Measurements from ENCODE around the gene FERMT2.
A peak's percentile ranks its signal among the peaks of the same experiment; 100 is the strongest.
"Not testable (repeated sequence)": the region's sequence is repeated elsewhere in the genome, so short reads cannot be mapped to it uniquely, and the experiment has no call there.

Gene FERMT2

GRCh38 chr14:52901357-52901980 lies 49.4 kb downstream of the FERMT2 start:
- no peak for DNase-seq (ENCODE audit: low read depth)

- DNase-seq (ENCODE audit: low read depth) = no peak
These were observed 50.1 kb downstream of the FERMT2 start for GRCh38 chr14:52900731-52901130.

- DNase-seq (ENCODE audit: low read depth) = peak; percentile 42
These were observed 52.4 kb downstream of the FERMT2 start for GRCh38 chr14:52898496-52898895.

- DNase-seq (ENCODE audit: low read depth) = peak; percentile 64
These were observed 55.9 kb downstream of the FERMT2 start for GRCh38 chr14:52895000-52895399.

- no peak for DNase-seq (ENCODE audit: low read depth)
These were observed 59.0 kb downstream of the FERMT2 start for GRCh38 chr14:52891800-52892199.

- no peak for DNase-seq (ENCODE audit: low read depth)
These were observed 61.7 kb downstream of the FERMT2 start for GRCh38 chr14:52888839-52889838.

- DNase-seq (ENCODE audit: low read depth) = no peak
These were observed 62.7 kb downstream of the FERMT2 start for GRCh38 chr14:52888159-52888558.

GRCh38 chr14:52885230-52885629 lies 65.6 kb downstream of the FERMT2 start:
- peak; percentile 81 for DNase-seq (ENCODE audit: low read depth)

- DNase-seq (ENCODE audit: low read depth) = no peak
These were observed 67.2 kb downstream of the FERMT2 start for GRCh38 chr14:52883658-52884057.

GRCh38 chr14:52882824-52883223 lies 68.0 kb downstream of the FERMT2 start:
- DNase-seq (ENCODE audit: low read depth) = no peak

GRCh38 chr14:52879958-52880357 lies 70.9 kb downstream of the FERMT2 start:
- DNase-seq (ENCODE audit: low read depth) = peak; percentile 56

- no peak for DNase-seq (ENCODE audit: low read depth)
These were observed 71.9 kb downstream of the FERMT2 start for GRCh38 chr14:52878946-52879345.

GRCh38 chr14:52878469-52878868 lies 72.4 kb downstream of the FERMT2 start:
- DNase-seq (ENCODE audit: low read depth) = no peak

GRCh38 chr14:52877628-52878027 lies 73.2 kb downstream of the FERMT2 start:
- DNase-seq (ENCODE audit: low read depth) = peak; percentile 82

GRCh38 chr14:52876806-52877205 lies 74.0 kb downstream of the FERMT2 start:
- DNase-seq (ENCODE audit: low read depth) = no peak

- DNase-seq (ENCODE audit: low read depth) = peak; percentile 83
These were observed 74.5 kb downstream of the FERMT2 start for GRCh38 chr14:52876311-52876710.

GRCh38 chr14:52875707-52876106 lies 75.1 kb downstream of the FERMT2 start:
- DNase-seq (ENCODE audit: low read depth) = no peak

- no peak for DNase-seq (ENCODE audit: low read depth)
These were observed 76.5 kb downstream of the FERMT2 start for GRCh38 chr14:52874389-52874788.

GRCh38 chr14:52873694-52874093 lies 77.2 kb downstream of the FERMT2 start:
- DNase-seq (ENCODE audit: low read depth) = peak; percentile 57

GRCh38 chr14:52873065-52873464 lies 77.8 kb downstream of the FERMT2 start:
- no peak for DNase-seq (ENCODE audit: low read depth)

GRCh38 chr14:52871606-52872005 lies 79.2 kb downstream of the FERMT2 start:
- DNase-seq (ENCODE audit: low read depth) = peak; percentile 82

- DNase-seq (ENCODE audit: low read depth) = no peak
These were observed 81.8 kb downstream of the FERMT2 start for GRCh38 chr14:52868911-52869618.

- not testable (repeated sequence) for DNase-seq (ENCODE audit: low read depth)
These were observed 86.0 kb downstream of the FERMT2 start for GRCh38 chr14:52864893-52865292.
